ENCODE data around the gene GMCL2.

Gene GMCL2

DNA sequence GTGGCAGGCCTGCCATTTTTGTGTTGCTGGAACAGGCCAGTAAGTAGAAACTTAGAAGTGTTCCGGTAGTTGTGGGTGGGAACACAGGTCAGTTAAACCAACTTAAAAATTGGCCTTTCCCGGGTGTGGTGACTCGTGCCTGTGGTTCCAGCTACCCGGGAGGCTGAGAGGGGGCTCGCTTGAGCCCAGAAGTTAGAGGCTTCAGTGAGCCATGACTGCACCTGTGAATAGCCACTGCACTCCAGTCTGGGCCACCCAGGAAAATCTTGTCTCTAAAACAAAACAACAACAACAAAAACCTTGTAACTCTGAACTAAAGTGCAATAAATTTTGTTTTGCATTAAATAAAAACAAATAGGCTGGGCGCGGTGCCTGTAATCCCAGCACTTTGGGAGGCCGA lies 32.1 kb downstream of the GMCL2 start (continued):
- no peak for TF ChIP-seq ZNF692 (tag by site-specific recombination; IDR thresholded peaks at IDR 0.05)
- TF ChIP-seq GLI4 (tag by site-specific recombination; IDR thresholded peaks at IDR 0.05), result no peak
- no peak for TF ChIP-seq ZNF701 (tag by site-specific recombination; IDR thresholded peaks at IDR 0.05)
- TF ChIP-seq, protein P1, sequence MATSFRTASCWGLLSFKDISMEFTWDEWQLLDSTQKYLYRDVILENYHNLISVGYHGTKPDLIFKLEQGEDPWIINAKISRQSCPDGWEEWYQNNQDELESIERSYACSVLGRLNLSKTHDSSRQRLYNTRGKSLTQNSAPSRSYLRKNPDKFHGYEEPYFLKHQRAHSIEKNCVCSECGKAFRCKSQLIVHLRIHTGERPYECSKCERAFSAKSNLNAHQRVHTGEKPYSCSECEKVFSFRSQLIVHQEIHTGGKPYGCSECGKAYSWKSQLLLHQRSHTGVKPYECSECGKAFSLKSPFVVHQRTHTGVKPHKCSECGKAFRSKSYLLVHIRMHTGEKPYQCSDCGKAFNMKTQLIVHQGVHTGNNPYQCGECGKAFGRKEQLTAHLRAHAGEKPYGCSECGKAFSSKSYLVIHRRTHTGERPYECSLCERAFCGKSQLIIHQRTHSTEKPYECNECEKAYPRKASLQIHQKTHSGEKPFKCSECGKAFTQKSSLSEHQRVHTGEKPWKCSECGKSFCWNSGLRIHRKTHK (tag by site-specific recombination; IDR thresholded peaks at IDR 0.05), result no peak
- TF ChIP-seq ZNF223 (tag by site-specific recombination; IDR thresholded peaks at IDR 0.05), result no peak
- TF ChIP-seq ZNF184 (tag by site-specific recombination; IDR thresholded peaks at IDR 0.05), result no peak
- no peak for TF ChIP-seq ZNF830 (tag by site-specific recombination; IDR thresholded peaks at IDR 0.05; ENCODE audit: low read depth)
- TF ChIP-seq HOXA7 (CRISPR knock-in tag; IDR thresholded peaks at IDR 0.05; ENCODE audit: borderline replicate concordance), result no peak
- no peak for TF ChIP-seq SP2 (tag by site-specific recombination; IDR thresholded peaks at IDR 0.05)

- Histone ChIP-seq H3K4me1 (ENCODE audit: control insufficient read depth, insufficient read depth, low read length) (peaks cover 4% of the 10 kb centered on the region; the same call in 1 of the 2 replicates), H3K36me3 (ENCODE audit: control insufficient read depth in 2 of 2, insufficient read depth in 1 of 2, low read length in 2 of 2) (peaks cover 15 to 36% of the 10 kb centered on the region in 2 experiments), H3K9me3 (ENCODE audit: control insufficient read depth, insufficient read depth, low read depth, low read length) (no peaks in the 10 kb centered on the region), H3K27ac (ENCODE audit: extremely low read depth, low read depth, low read length) (peak within 1 kb of the TSS; percentile 13; the same call in 1 of the 2 replicates), H3K4me3 (ENCODE audit: low read depth, low read length) (peak within 1 kb of the TSS; percentile 90)
- ChIA-PET CTCF (interaction anchor here (0.6 to 13.3 kb wide), 4 partner anchors 8 to 78 kb away, joined by 3 to 204 read pairs (median 4); no protein-coding TSS in a partner anchor), POLR2A (interaction anchor here (0.6 to 3.0 kb wide), 16 partner anchors 10 to 731 kb away, joined by 3 to 35 read pairs (median 4); partner anchors contain the start of gene HNRNPAB)
- TF ChIP-seq ZNF157 (tag by site-specific recombination; IDR thresholded peaks at IDR 0.05) (no peak), ZNF514 (tag by site-specific recombination; IDR thresholded peaks at IDR 0.05) (no peak), KLF8 (tag by site-specific recombination; IDR thresholded peaks at IDR 0.05) (peak; percentile 98), ZEB2 (tag by site-specific recombination; IDR thresholded peaks at IDR 0.05) (peak; percentile 57; the same call in 1 of the 2 replicates), ZBTB17 (tag by site-specific recombination; IDR thresholded peaks at IDR 0.05) (peak; percentile 62), ZNF140 (tag by site-specific recombination; IDR thresholded peaks at IDR 0.05) (no peak), ZSCAN18 (tag by site-specific recombination; IDR thresholded peaks at IDR 0.05) (no peak), ZNF292 (tag by site-specific recombination; IDR thresholded peaks at IDR 0.05; ENCODE audit: borderline replicate concordance, low read depth) (no peak), ZSCAN5A (tag by site-specific recombination; IDR thresholded peaks at IDR 0.05) (no peak), ZNF585B (tag by site-specific recombination; IDR thresholded peaks at IDR 0.05) (no peak), ZBTB44 (tag by site-specific recombination; IDR thresholded peaks at IDR 0.05) (no peak), ZNF571 (tag by site-specific recombination; IDR thresholded peaks at IDR 0.05) (no peak)
- TF ChIP-seq, protein P2, sequence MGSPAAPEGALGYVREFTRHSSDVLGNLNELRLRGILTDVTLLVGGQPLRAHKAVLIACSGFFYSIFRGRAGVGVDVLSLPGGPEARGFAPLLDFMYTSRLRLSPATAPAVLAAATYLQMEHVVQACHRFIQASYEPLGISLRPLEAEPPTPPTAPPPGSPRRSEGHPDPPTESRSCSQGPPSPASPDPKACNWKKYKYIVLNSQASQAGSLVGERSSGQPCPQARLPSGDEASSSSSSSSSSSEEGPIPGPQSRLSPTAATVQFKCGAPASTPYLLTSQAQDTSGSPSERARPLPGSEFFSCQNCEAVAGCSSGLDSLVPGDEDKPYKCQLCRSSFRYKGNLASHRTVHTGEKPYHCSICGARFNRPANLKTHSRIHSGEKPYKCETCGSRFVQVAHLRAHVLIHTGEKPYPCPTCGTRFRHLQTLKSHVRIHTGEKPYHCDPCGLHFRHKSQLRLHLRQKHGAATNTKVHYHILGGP (tag by site-specific recombination; IDR thresholded peaks at IDR 0.05), result no peak
These were observed 33.4 kb downstream of the GMCL2 start, which contains the start of gene NHP2 for GRCh38 chr5:178153530-178154340. Gene NHP2, minus strand, starts transcription at chr5:178153885. Its CDS starts 68 bp downstream, at chr5:178153817.
